HG03565 (cell line): ENCODE data around the gene MCRS1.
"Not testable (repeated sequence)": the region's sequence is repeated elsewhere in the genome, so short reads cannot be mapped to it uniquely, and the experiment has no call there.

Experiments used
- ATAC-seq: cut with Tn5 transposase; IDR thresholded peaks from one replicate; pipeline ENCODE4 v1.9.1; 2021; ENCODE audit warnings: mild to moderate bottlenecking, moderate library complexity; ENCODE audit not compliant: unreplicated experiment

MCRS1 gene

DNA sequence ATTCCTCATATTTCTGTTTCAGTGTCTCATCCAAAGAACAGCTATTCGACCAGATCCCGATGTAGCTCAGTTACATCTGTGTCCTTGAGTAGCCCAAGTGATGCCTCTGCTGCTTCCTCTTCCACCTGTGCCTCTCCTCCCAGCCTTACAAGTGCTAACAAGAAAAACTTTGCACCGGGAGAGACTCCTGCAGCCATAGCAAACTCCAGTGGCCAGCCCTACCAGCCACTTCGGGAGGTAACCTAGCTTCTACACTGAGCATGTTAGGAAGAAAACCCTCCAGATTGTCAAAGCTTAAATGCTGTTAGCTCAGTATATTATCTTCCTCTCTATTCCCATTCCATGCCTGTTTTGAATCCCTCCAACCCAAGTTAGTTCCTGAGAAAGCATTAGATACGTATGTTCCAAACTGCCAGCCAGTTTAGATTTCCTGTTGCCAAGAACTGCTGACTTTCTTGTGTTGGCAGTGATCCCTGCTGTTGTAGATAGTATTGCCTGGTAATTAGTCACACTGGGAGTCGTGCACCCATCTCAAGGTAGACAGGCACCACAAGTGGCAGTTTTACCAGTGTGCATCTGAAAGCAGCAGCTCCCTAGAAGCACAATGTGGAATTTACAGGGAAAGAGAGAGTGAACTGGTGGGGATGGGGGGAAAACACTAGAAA is 43.1 kb downstream of the MCRS1 start:
- ATAC-seq, result no peak

DNA sequence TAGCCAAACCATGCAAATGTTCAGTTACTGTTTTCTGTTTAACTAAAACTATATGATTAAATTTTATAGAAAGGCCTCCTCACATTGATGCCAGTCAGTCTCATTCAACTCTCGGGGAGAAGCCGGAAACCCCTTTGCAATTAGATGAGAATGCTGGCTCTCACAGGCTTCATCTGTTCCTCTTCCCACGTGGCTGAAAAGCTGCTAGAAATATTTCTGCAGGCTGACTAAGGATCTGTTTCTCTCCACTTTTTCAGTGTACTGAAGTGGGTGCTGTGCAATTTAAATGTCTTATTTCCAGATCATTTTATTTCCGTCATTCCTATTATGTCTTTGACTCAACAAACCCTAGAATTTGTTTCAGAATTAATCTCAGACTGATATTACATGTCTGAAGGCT is 46.6 kb downstream of the MCRS1 start:
- no peak for ATAC-seq

DNA sequence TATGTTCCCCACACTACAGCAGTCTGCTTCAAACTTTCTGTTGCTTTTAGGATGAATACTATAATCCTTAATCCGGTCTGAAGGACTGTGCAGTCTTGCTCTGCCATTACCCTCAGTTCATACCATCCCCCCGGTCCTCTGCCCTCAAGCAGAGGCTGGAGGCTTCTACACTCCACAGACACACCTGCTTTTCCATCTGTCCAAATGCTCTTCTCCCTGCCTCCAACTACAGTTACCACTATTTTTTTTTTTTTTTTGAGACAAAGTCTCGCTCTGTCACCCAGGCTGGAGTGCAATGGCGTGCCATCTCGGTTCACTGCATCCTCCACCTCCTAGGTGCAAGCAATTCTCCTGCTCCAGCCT is 48.4 kb downstream of the MCRS1 start:
- ATAC-seq, result no peak

DNA sequence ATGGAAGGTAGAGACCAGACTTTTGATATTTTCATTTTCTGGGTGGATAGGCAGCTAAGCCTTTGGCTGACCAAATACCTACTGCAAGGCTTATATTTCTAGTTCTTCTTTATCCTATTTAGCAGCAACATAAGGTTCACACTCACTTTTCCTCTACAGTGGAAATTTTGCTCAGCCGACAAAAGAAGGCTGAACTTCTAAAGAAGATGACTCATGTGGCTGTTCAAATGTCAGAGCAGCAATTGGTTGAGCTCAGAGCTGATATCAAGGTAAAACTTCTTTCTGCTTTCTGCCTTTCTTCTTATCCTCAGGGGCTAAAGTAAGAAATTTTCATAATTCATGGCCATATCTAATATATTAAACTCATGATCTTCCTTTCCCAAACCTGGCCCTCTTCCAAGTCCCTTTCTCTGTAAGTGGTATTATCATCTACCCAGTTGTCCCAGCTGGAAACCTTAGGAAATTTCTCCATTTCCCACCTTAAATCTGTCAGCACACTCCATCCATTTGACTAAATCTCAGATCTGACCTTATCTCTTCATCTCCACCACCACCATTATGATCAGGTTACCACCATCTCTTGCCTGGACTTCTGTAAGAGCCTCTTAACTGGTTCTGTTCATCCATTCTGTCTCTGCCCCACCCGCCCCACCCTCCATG is 48.9 kb downstream of the MCRS1 start:
- no peak for ATAC-seq

DNA sequence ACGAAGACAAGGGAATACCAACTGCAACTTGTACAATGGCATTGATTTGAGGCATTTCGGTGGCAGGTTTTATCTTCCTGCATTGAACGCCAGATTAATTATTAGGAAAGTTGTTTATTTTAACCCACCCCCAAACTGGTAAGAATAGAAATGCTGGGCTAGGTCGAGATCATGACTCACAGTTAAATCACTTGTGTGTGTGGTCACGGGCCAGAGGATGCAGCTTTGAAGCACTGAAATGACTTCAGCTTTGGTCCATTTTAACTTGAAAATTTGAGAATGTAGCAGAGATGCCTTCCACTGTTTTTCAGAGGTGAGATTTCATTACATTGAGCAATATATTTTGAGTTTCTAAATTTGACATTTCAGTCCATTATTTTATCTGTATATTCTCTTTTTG is 52.7 kb downstream of the MCRS1 start:
- no peak for ATAC-seq

DNA sequence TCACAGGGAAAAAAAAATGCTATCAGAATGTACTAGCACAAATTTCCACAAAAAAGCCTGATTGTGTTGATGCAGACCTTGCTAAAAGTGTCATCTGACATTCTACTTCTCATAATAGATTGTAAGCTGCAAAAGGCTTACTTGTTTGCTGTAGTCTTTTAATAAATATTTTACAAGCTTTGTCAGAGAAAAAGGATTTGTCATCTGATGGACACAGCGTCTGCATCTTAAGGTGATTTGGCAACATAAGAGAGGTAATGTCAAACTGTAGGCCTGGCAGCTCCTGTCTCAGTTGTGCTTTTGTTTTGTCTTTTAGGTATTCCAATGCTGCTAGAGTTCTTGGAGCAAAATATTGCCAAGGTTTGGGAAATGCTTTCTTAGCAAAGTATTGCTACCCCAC is 55.4 kb downstream of the MCRS1 start:
- ATAC-seq, result no peak

DNA sequence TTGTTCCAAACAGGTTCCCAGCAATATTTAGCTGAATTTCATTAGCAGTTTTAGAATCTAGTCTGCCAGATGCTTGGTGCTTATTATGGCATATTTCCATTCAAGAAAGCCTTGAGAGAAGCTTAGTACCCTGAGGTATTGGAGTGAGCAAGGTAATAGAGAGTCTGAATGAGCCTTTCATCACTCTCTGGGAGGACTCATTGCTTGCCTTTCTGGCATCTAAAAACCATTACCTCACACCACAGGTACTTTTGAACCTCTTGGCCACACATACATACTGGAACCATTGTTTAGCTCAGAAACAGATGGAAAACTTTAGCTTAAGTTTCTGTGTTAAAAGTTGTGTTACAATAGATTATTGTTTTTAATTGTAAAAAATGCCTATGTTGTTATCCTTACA is 56.5 kb downstream of the MCRS1 start:
- ATAC-seq, result no peak

DNA sequence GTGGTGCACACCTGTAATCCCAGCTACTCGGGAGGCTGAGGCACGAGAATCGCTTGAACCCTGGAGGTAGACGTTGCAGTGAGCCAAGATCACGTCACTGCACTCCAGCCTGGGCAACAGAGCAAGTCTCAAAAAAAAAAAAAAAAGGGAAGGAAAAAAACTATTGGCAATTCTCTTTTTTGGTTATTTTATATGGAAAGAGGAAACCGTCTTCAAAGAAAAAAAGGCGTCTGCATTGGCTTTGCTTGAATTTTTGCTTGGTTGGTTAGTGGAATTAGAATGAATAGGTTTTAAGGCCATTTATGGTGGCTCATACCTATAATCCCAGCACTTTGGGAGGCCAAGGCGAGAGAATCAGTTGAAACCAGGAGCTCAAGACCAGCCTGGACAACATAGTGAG is 58.3 kb downstream of the MCRS1 start:
- ATAC-seq, result not testable (repeated sequence)
